Posterior vena cava (tissue), 2 donors: Measurements from ENCODE around the gene LGI2. TPM values are rescaled to one million over a fixed set of nuclear protein-coding genes. Genes with fewer than 3 reads are reported as not detected.

Experiments
- DNase-seq: peaks from one replicate; pipeline ENCODE4 v3.0.0-alpha.2; 2020; ENCODE audit warnings: low spot score
- intact Hi-C, 2 donors: fragments of 100-400 bp; cut with DNase I; formaldehyde crosslinking; loops; one replicate each; pipeline versions ENCODE4 v1.14.1 to v1.14.2; 2022 to 2023
- total RNA-seq, 2 donors: library from RNA; stranded (reverse); fragmentation: NEBNext Ultra II Directional; extraction: Animal tissue kit (Norgen Biotek cat#: 25700); gene quantifications; one replicate each; pipeline ENCODE4 v1.2.1, GENCODE V29; 2021
- donor health status: DM: yes; HTN: yes; CAD: no.
- donor health status: DM: yes; HTN: yes; CAD: no.

Gene LGI2
- total RNA-seq, 2 donors from 2014 or later = 26.9 to 52.3 TPM

GRCh38 chr4:24971192-24971591 is 59.6 kb downstream of the LGI2 start:
- intact Hi-C loops = no loop called here
- DNase-seq = no peak

- intact Hi-C loops = no loop called here
- no peak for DNase-seq
Observed at GRCh38 chr4:24970635-24971034, 60.1 kb downstream of the LGI2 start.

- intact Hi-C loops = no loop called here
- no peak for DNase-seq
Observed at GRCh38 chr4:24970191-24970590, 60.6 kb downstream of the LGI2 start.

- DNase-seq = no peak
- intact Hi-C loops = loop anchor here in 1 of 2 donors (10.0 kb wide), 1 partner anchor 55 kb away; the partner anchor contains the start of gene CCDC149
Observed at GRCh38 chr4:24969486-24969885, 61.3 kb downstream of the LGI2 start.

GRCh38 chr4:24968992-24969391 is 61.8 kb downstream of the LGI2 start:
- intact Hi-C loops = loop anchor here in 1 of 2 donors (10.0 kb wide), 1 partner anchor 54 kb away; the partner anchor contains the start of gene CCDC149
- no peak for DNase-seq

GRCh38 chr4:24968278-24968677 is 62.5 kb downstream of the LGI2 start:
- intact Hi-C loops = loop anchor here in 1 of 2 donors (10.0 kb wide), 1 partner anchor 53 kb away; the partner anchor contains the start of gene CCDC149
- DNase-seq = no peak

GRCh38 chr4:24967346-24967745 is 63.4 kb downstream of the LGI2 start:
- DNase-seq = no peak
- intact Hi-C loops = loop anchor here in 1 of 2 donors (10.0 kb wide), 1 partner anchor 53 kb away; the partner anchor contains the start of gene CCDC149

- DNase-seq = no peak
- intact Hi-C loops = loop anchor here in 1 of 2 donors (10.0 kb wide), 1 partner anchor 51 kb away; the partner anchor contains the start of gene CCDC149
Observed at GRCh38 chr4:24966076-24966475, 64.7 kb downstream of the LGI2 start.

- DNase-seq = no peak
- intact Hi-C loops = loop anchor here in 1 of 2 donors (10.0 kb wide), 1 partner anchor 51 kb away; the partner anchor contains the start of gene CCDC149
Observed at GRCh38 chr4:24965627-24966026, 65.1 kb downstream of the LGI2 start.

- intact Hi-C loops = loop anchor here in 1 of 2 donors (10.0 kb wide), 1 partner anchor 48 kb away; the partner anchor contains the start of gene CCDC149
- no peak for DNase-seq
Observed at GRCh38 chr4:24963277-24963676, 67.5 kb downstream of the LGI2 start.

GRCh38 chr4:24957886-24958285 is 72.9 kb downstream of the LGI2 start:
- intact Hi-C loops = no loop called here
- no peak for DNase-seq

GRCh38 chr4:24956763-24957162 is 74.0 kb downstream of the LGI2 start:
- intact Hi-C loops = no loop called here

GRCh38 chr4:24956091-24956490 is 74.7 kb downstream of the LGI2 start:
- intact Hi-C loops = no loop called here
- DNase-seq = no peak

More at GRCh38 chr4:24956763-24957162, 74.0 kb downstream of the LGI2 start:
- no peak for DNase-seq

- DNase-seq = no peak
- intact Hi-C loops = no loop called here
Observed at GRCh38 chr4:24952667-24953066, 78.1 kb downstream of the LGI2 start.

GRCh38 chr4:24949970-24950369 is 80.8 kb downstream of the LGI2 start:
- intact Hi-C loops = no loop called here
- DNase-seq = no peak

Other genes with a start within 250 kb of the LGI2 start
- 100 to 1,000 TPM; 289 to 415 TPM for gene SOD3, start 235.4 kb downstream of the LGI2 start, total RNA-seq
- 10 to 100 TPM; 30.9 to 36.4 TPM for gene CCDC149, start 117.9 kb downstream of the LGI2 start, total RNA-seq
- 1 to 10 TPM; 5.8 to 5.9 TPM for gene SEPSECS, start 129.5 kb upstream of the LGI2 start, total RNA-seq
- gene PI4K2B, start 203.1 kb upstream of the LGI2 start, total RNA-seq = 10 to 100 TPM; 11.5 to 24.4 TPM